ENCODE data around the gene NKPD1. TPM values are rescaled to one million over a fixed set of nuclear protein-coding genes. Genes with fewer than 3 reads are reported as not detected.
A peak's percentile ranks its signal among the peaks of the same experiment; 100 is the strongest.

Gene NKPD1, protein sequence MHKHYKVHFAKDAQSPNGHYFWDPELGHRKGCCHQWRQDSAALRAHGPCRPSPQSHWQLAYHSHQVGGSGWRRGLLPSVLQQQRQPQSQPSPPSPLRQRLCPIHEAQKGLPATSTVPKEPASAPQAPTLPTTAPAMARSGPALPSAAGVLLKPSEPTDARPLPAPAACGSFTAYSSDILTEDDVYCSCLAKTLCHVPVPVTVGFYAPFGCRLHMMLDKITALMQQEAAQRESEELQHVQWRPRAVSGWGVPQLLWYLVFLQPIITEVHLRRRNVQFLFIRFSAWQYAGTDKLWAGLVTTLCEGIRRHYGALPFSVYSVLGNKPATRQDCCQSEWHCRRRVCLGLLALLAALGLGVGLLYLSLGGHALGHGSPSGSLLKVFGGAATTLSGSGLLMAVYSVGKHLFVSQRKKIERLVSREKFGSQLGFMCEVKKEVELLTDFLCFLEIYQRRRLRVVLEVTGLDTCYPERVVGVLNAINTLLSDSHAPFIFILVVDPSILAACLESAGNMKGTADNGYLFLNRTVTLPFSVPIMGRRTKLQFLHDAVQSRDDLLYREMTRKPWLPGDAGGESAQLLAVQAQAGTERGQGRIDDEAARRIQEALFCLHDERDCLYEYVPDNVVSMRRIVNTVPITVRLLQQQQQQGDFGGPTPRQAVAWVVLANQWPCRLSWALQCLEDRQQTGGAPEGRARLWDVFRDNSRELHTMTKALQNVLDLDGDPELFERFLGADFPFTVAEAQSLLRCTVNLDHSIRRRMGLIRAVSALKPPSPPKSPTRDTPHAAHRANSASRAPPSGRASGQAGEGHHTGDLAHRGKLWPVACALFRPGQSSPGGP
- 1 to 10 TPM in 2 of 8 experiments, under 1 TPM in 6; 0.49 to 1.4 (median 0.63) TPM for total RNA-seq

DNA sequence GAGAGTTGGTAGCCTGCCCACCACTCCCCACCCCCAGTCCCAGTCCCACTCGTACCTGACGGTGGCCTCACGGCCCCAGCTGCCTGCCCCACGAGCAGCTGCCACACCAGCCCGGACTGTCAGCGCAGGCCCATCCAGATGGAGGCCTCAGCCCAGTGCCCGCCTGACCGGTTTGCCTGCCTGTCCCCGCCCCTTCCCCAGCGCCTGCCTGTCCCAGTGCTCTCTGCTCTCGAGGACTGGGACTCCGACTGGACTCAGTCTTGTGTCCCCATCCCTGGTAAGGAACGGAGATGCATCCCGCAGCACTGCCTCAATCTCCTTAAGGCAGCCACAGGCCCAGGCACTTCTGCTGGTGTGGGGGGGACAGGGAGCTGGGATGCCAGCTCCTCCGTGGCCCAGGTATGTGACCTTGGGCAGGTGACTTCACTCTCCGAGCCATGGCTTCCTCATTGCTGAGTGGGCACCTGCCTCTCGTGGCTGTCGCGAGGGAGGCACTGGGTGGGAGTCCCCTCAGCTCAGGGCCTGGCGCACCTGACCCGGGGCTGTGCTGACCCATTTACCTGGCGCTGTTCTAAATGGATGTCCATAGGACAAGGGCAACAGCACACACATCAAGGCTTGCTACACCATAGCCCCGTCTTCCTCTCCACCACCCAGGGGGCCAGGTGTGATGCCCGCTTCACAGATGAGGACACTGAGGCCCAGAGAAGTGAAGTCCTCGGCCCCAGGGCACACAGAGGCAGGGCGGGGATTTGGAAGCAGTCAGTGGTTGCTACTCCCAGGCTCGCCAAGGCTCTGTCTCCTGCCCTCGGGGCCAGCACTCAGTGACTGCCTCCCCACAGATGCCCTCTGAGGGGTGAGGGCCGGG is at the start of gene NKPD1:
TSS of gene NKPD1 (minus strand) at position 113 of the 868 bp plus-strand sequence. CDS start 832 bp downstream, outside the sequence.
- peak in 6 of 8 experiments; percentile 4 to 48 (median 27) for ATAC-seq (replicated peaks in 6 of 8)
- WGBS, 10 experiments: 0 to 100% (median 52%) methylated on average over 1 to 8 of the region's 29 CpGs; no CpG with 5 or more reads in 4 of the 10 experiments
- in situ Hi-C loops (cut with MboI; ENCODE audit: low pct_unique_long_range_greater_than_20kb in 2 of 9, low sequenced_read_pairs in 9 of 9, unreplicated experiment in 9 of 9): no loop called here
- peaks cover 0 to 4% of the 10 kb centered on the region in 2 donors for H3K4me1 ChIP-seq (replicated peaks in 1 of 2)
- no peak within 1 kb of the TSS for H3K4me3 ChIP-seq
- no peak within 1 kb of the TSS for H3K27ac ChIP-seq

DNA sequence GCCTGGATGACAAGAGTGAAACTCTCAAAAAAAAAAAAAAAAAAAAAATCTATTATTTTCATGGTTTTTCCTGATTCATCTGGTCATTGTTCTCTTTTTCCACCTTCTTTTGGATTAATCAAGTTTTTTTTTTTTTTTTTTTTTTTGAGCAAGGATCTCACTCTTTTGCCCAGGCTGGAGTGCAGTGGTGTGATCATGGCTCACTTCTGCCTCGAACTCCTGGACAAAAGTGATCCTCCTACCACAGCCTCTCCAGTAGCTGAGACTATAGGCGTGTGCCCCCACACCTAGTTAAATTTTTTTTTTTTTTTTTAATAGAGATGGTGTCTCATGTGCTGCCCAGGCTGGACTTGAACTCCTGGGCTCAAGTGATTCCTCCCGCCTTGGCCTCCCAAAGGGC is 45.5 kb upstream of the NKPD1 start:
- in situ Hi-C loops (cut with MboI; ENCODE audit: low pct_unique_long_range_greater_than_20kb in 2 of 9, low sequenced_read_pairs in 9 of 9, unreplicated experiment in 9 of 9): no loop called here
- H3K27ac ChIP-seq: no peak overlapping the region
- H3K4me3 ChIP-seq: no peak overlapping the region
- WGBS, 10 experiments: 43 to 100% (median 70%) methylated on average over 1 to 3 of the region's 3 CpGs
- peaks cover 0 to 3% of the 10 kb centered on the region in 2 donors for H3K4me1 ChIP-seq (replicated peaks in 1 of 2)
- ATAC-seq (replicated peaks in 6 of 8): no peak

DNA sequence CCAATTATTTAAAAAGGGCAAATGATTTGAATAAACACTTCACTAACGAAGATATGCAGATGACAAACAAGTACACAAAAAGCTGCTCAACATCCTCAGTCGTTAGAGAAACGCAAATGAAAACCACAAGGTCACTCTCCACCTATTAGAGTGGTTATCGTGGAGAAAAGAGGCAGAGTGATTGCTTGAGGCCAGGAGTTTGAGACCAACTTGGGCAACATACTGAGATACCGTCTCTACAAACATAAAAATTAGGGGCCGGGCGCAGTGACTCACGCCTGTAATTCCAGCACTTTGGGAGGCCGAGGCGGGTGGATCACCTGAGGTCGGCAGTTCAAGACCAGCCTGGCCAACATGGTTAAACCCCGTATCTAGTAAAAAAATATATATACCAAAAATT is 45.0 kb upstream of the NKPD1 start:
- Histone ChIP-seq H3K4me3 (no peak overlapping the region), H3K4me1 (replicated peaks in 1 of 2) (no peaks in the 10 kb centered on the region), H3K27ac (no peak overlapping the region)
- ATAC-seq (replicated peaks in 6 of 8): no peak
- in situ Hi-C loops (cut with MboI; ENCODE audit: low pct_unique_long_range_greater_than_20kb in 2 of 9, low sequenced_read_pairs in 9 of 9, unreplicated experiment in 9 of 9): no loop called here
- 25 to 82% (median 57%) methylated on average over 2 to 12 of the region's 12 CpGs; no CpG with 5 or more reads in 1 of the 10 experiments for WGBS, 10 experiments

DNA sequence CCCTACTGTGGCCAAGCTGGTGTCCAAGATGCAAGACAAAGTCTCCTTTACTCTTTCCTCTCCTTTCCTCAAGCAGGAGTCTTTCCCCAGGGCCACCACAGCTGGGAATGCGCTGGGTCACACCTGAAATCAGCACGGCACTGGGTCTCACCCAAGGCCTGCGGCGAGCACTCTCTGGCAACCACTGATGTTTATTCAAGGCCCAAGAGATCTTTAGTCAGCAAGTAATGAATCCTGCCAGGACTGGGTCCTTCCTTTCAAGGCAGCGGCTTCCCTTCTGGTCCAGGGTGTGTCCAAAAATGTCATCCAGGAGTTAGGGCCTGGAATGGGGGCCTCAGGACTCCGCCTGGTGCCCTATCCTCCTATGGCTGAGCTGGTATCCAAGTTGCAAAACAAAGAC is 41.9 kb upstream of the NKPD1 start:
- Histone ChIP-seq H3K4me3 (no peak overlapping the region), H3K27ac (no peak overlapping the region), H3K4me1 (replicated peaks in 1 of 2) (no peaks in the 10 kb centered on the region)
- ATAC-seq (replicated peaks in 6 of 8): peak in 1 of 8 experiments; percentile 52
- 80 to 92% (median 88%) methylated on average over 1 to 3 of the region's 6 CpGs; no CpG with 5 or more reads in 6 of the 10 experiments for WGBS, 10 experiments
- in situ Hi-C loops (cut with MboI; ENCODE audit: low pct_unique_long_range_greater_than_20kb in 2 of 9, low sequenced_read_pairs in 9 of 9, unreplicated experiment in 9 of 9): no loop called here

DNA sequence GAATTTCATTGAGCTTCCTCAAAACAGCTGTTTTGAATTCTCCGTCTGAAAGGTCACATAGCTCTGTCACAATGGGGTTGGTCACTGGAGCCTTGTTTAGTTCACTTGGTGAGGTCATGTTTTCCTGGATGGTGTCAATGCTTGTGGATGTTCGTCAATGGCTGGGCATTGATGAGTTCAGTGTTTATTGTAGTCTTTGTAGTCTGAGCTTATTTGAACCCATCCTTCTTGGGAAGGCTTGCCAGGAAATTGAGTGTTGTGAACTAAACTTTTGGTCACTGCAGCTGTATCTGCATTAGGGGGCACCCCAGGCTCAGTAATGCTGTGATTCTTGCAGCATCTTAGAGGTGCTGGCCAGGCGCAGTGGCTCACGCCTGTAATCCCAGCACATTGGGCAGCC is 39.8 kb upstream of the NKPD1 start:
- Histone ChIP-seq H3K4me3 (no peak overlapping the region), H3K4me1 (replicated peaks in 1 of 2) (no peaks in the 10 kb centered on the region), H3K27ac (no peak overlapping the region)
- in situ Hi-C loops (cut with MboI; ENCODE audit: low pct_unique_long_range_greater_than_20kb in 2 of 9, low sequenced_read_pairs in 9 of 9, unreplicated experiment in 9 of 9): no loop called here
- 14 to 61% (median 38%) methylated on average over 1 to 3 of the region's 4 CpGs; no CpG with 5 or more reads in 3 of the 10 experiments for WGBS, 10 experiments
- ATAC-seq (replicated peaks in 6 of 8): peak in 3 of 8 experiments; percentile 8 to 74 (median 22)

DNA sequence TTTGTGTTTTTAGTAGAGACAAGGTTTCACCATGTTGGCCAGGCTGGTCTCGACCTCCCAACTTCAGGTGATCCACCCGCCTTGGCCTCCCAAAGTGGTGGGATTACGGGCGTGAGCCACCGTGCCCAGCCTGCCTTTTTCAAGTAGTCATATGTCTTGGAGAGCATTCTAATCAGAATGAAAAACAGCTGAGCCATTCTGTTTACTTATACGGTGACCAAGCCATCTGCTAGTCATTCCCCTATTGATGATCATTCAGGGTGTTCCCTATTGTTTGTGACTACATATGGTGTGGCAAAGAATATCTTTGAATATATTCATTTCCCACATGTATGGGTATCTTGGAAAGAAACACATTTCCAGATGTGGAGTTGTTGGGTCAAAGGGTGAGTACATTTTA is 35.0 kb upstream of the NKPD1 start:
- H3K4me1 ChIP-seq (replicated peaks in 1 of 2): no peaks in the 10 kb centered on the region
- in situ Hi-C loops (cut with MboI; ENCODE audit: low pct_unique_long_range_greater_than_20kb in 2 of 9, low sequenced_read_pairs in 9 of 9, unreplicated experiment in 9 of 9): no loop called here
- no peak overlapping the region for H3K27ac ChIP-seq
- 5 to 100% (median 47%) methylated on average over 1 to 5 of the region's 6 CpGs; no CpG with 5 or more reads in 3 of the 10 experiments for WGBS, 10 experiments
- no peak overlapping the region for H3K4me3 ChIP-seq
- ATAC-seq (replicated peaks in 6 of 8): peak in 3 of 8 experiments; percentile 74 to 98 (median 96)

DNA sequence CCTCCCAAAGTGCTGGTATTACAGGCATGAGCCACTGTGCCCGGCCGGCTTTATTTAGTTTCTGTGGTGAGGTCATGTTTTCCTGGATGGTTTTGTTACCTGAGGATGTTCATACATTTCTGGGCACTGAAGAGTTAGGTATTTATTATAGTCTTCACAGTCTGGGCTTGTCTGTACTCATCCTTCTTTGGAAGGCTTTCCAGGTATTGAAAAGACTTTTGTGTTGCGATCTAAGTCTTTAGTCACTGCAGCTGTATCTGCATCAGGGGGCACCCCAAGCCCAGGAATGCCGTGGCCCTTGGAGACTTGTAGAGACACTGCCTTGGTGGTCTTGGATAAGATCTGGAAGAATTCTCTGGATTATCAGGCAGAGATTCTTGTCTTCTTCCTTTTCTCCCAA is 30.6 kb upstream of the NKPD1 start:
- 79 to 100% (median 91%) methylated on average over 1 to 4 of the region's 4 CpGs; no CpG with 5 or more reads in 3 of the 10 experiments for WGBS, 10 experiments
- ATAC-seq (replicated peaks in 6 of 8): no peak
- Histone ChIP-seq H3K27ac (no peak overlapping the region), H3K4me3 (no peak overlapping the region), H3K4me1 (replicated peaks in 1 of 2) (no peaks in the 10 kb centered on the region)
- in situ Hi-C loops (cut with MboI; ENCODE audit: low pct_unique_long_range_greater_than_20kb in 2 of 9, low sequenced_read_pairs in 9 of 9, unreplicated experiment in 9 of 9): no loop called here

DNA sequence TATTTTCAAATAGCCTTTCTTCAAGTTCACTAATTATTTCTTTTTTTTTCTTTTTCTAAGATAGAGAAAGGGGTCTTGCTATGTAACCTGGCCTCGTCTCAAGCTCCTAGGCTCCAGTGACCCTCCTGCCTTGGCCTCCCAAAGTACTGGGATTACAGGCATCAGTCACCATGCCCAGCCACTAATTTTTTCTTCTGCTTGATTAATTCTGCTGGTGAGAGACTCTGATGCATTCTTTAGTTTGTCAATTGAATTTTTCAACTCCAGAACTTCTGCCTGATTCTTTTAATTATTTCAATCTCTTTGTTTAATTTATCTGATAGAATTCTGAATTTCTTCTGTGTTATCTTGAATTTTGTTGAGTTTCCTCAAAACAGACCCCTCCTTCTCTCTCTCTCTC is 29.2 kb upstream of the NKPD1 start:
- ATAC-seq (replicated peaks in 6 of 8): no peak
- H3K4me1 ChIP-seq (replicated peaks in 1 of 2): no peaks in the 10 kb centered on the region
- no peak overlapping the region for H3K4me3 ChIP-seq
- in situ Hi-C loops (cut with MboI; ENCODE audit: low pct_unique_long_range_greater_than_20kb in 2 of 9, low sequenced_read_pairs in 9 of 9, unreplicated experiment in 9 of 9): no loop called here
- WGBS, 10 experiments: 25 to 90% (median 56%) methylated on average over 1 of the region's 1 CpG; no CpG with 5 or more reads in 1 of the 10 experiments
- no peak overlapping the region for H3K27ac ChIP-seq

DNA sequence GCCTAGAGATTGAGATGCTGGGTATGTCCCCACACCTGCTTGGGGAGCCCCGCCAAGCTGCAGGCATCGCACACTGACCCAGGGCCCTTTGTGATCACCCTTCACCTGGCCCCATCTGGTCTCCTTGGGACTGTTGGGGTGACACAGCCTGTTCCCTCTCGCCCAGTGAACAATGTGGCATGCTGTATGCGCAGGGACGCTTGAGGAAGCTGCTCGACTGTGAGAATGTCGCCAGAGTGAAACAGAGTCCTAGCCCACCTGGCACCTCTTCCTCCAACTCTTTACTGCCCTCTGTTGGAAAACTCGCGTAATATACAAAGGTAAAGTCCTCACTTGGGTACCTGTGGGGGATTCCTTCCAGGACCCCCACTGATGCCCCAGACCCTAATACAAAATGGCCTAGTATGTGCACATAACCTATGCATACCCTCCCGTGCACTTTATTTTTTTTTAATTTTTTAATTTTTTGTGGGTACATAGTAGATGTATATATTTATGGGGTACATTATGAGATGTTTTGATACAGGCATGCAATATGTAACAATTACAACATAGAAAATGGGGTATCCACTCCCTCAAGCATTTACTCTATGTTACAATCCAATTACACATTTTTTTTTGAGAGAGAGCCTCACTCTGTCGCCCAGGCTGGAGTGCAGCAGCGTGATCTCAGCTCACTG is 26.8 kb upstream of the NKPD1 start:
- 0 to 83% (median 26%) methylated on average over 1 to 6 of the region's 12 CpGs for WGBS, 10 experiments
- Histone ChIP-seq H3K4me3 (no peak overlapping the region), H3K4me1 (replicated peaks in 1 of 2) (no peaks in the 10 kb centered on the region), H3K27ac (no peak overlapping the region)
- in situ Hi-C loops (cut with MboI; ENCODE audit: low pct_unique_long_range_greater_than_20kb in 2 of 9, low sequenced_read_pairs in 9 of 9, unreplicated experiment in 9 of 9): no loop called here
- peak in 6 of 8 experiments; percentile 48 to 65 (median 60) for ATAC-seq (replicated peaks in 6 of 8)

DNA sequence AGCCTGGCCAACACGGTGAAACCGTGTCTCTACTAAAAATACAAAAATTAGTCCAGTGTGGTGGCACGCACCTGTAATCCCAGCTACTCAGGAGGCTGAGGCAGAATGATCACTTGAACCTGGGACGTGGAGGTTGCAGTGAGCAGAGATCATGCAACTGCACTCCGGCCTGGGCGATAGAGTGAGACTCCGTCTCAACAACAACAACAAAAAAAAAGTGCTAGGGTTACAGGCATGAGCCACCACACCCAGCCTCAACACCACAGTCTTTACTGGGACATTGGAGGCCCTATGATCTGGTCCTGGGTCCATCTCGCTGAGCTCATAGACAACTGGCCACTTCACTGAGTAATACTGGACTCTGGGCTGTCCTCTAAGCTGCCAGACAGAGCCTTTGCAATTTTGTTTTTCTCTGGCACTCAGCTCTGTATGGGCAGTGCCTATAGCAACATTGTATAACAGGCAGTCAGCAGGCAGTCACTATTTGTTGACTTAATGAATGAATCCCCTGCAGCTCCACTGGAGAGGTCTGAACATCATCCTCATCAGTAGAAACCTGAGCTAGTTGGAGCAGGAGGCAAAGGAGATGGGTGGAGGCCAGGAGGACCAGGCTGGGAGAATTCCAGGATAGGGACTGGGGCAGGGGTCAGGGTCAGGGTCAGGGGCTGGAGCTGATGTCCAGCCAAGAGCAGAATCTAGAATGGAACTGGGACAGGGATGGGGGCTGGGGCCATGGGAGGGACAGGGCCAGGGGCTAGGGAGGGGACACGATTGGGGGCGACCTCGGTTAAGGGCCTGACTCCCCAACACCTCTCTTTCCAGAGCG is 25.9 kb upstream of the NKPD1 start:
- Histone ChIP-seq H3K27ac (no peak overlapping the region), H3K4me3 (no peak overlapping the region), H3K4me1 (replicated peaks in 1 of 2) (no peaks in the 10 kb centered on the region)
- in situ Hi-C loops (cut with MboI; ENCODE audit: low pct_unique_long_range_greater_than_20kb in 2 of 9, low sequenced_read_pairs in 9 of 9, unreplicated experiment in 9 of 9): no loop called here
- 44 to 100% (median 92%) methylated on average over 1 to 5 of the region's 12 CpGs; no CpG with 5 or more reads in 3 of the 10 experiments for WGBS, 10 experiments
- peak in 6 of 8 experiments; percentile 3 to 82 (median 38) for ATAC-seq (replicated peaks in 6 of 8)

DNA sequence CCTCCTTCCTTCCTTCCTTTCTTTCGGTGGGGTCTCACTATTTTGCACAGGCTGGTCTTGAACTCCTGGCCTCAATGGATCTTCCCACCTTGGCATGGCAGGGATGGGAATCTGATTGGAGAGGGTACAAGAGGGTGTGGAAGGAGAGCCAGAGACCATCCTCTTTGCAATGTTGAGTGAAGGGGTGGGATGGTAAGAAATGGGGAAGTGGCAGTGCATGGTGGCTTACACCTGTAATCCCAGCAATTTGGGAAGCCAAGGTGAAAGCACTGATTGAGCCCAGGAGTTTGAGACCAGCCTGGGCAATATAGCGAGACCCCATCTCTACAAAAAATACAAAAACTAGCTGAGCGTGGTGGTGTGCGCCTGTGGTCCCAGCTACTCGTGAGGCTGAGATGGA is 23.3 kb upstream of the NKPD1 start:
- WGBS, 10 experiments: 71 to 100% (median 83%) methylated on average over 1 to 3 of the region's 5 CpGs; no CpG with 5 or more reads in 6 of the 10 experiments
- Histone ChIP-seq H3K27ac (no peak overlapping the region), H3K4me1 (replicated peaks in 1 of 2) (peaks cover 5 to 6% of the 10 kb centered on the region in 2 donors), H3K4me3 (no peak overlapping the region)
- no peak for ATAC-seq (replicated peaks in 6 of 8)
- in situ Hi-C loops (cut with MboI; ENCODE audit: low pct_unique_long_range_greater_than_20kb in 2 of 9, low sequenced_read_pairs in 9 of 9, unreplicated experiment in 9 of 9): no loop called here
